DND-41 (cell line): ENCODE measurements around the gene SLC25A15.
A peak's percentile ranks its signal among the peaks of the same experiment; 100 is the strongest.
"Not testable (repeated sequence)": the region's sequence is repeated elsewhere in the genome, so short reads cannot be mapped to it uniquely, and the experiment has no call there.

Experiments
- ATAC-seq: fragments of 200-7000 bp; cut with Tn5 transposase; 3 replicates; pipeline ENCODE4 v1.9.1; 2021; ENCODE audit warnings: low read depth; ENCODE audit not compliant: insufficient read depth
- DNase-seq: peaks from one replicate; pipeline ENCODE4 v3.0.0-alpha.2; 2020
- H2AFZ ChIP-seq: 2 replicates; pipeline ENCODE4 v1.6.0; 2012; ENCODE audit warnings: low read depth, low read length
- H3K27ac ChIP-seq: 2 replicates; pipeline ENCODE4 v1.5.1; 2012; ENCODE audit warnings: low read length, inconsistent platforms
- H3K27me3 ChIP-seq: fragments of 200-600 bp; sonication (generic); 2 replicates; pipeline ENCODE4 v1.6.0; 2012; ENCODE audit warnings: low read length, mild to moderate bottlenecking, inconsistent platforms; ENCODE audit not compliant: insufficient read depth, poor library complexity
- H3K36me3 ChIP-seq: 2 replicates; pipeline ENCODE4 v1.5.1; 2012; ENCODE audit warnings: low read length, inconsistent platforms; ENCODE audit not compliant: insufficient read depth
- H3K4me1 ChIP-seq: 2 replicates; pipeline ENCODE4 v1.5.1; 2012; ENCODE audit warnings: mild to moderate bottlenecking, low read length; ENCODE audit not compliant: insufficient read depth
- H3K4me2 ChIP-seq: 2 replicates; pipeline ENCODE4 v1.6.0; 2012; ENCODE audit warnings: mild to moderate bottlenecking, moderate library complexity, low read length, inconsistent platforms; ENCODE audit not compliant: insufficient read depth
- H3K4me3 ChIP-seq, 2 experiments: fragments of 200-600 bp in 1 of 2; shearing (Covaris generic) in 1 of 2; 2 replicates each; pipeline ENCODE4 v1.5.1; 2012 to 2016; ENCODE audit warnings: inconsistent platforms in 2 of 2, low read length in 2 of 2, mild to moderate bottlenecking in 2 of 2, low read depth in 1 of 2, moderate library complexity in 1 of 2
- H3K79me2 ChIP-seq: 2 replicates; pipeline ENCODE4 v1.6.0; 2012; ENCODE audit warnings: low read length, inconsistent platforms; ENCODE audit not compliant: insufficient read depth
- H3K9ac ChIP-seq: 2 replicates; pipeline ENCODE4 v1.6.0; 2012; ENCODE audit warnings: low read depth, mild to moderate bottlenecking, inconsistent platforms, low read length, moderate library complexity
- H3K9me3 ChIP-seq: 2 replicates; pipeline ENCODE4 v1.5.1; 2012; ENCODE audit warnings: low read length, moderate library complexity, mild to moderate bottlenecking, inconsistent platforms; ENCODE audit not compliant: insufficient read depth, severe bottlenecking
- H4K20me1 ChIP-seq: 2 replicates; pipeline ENCODE4 v1.6.0; 2012; ENCODE audit warnings: low read length; ENCODE audit not compliant: insufficient read depth
- CTCF ChIP-seq: IDR thresholded peaks from 2 replicates; pipeline ENCODE4 v1.5.1; 2012; ENCODE audit warnings: borderline replicate concordance, low read length, moderate library complexity, mild to moderate bottlenecking; ENCODE audit not compliant: poor library complexity, severe bottlenecking; ENCODE audit errors: extremely low read depth
- EZH2 ChIP-seq: IDR thresholded peaks from 3 replicates; pipeline ENCODE4 v1.6.1; 2012; ENCODE audit warnings: borderline replicate concordance, low read depth, mild to moderate bottlenecking, moderate library complexity, low read length, inconsistent platforms; ENCODE audit not compliant: severe bottlenecking

The SLC25A15 gene

DNA sequence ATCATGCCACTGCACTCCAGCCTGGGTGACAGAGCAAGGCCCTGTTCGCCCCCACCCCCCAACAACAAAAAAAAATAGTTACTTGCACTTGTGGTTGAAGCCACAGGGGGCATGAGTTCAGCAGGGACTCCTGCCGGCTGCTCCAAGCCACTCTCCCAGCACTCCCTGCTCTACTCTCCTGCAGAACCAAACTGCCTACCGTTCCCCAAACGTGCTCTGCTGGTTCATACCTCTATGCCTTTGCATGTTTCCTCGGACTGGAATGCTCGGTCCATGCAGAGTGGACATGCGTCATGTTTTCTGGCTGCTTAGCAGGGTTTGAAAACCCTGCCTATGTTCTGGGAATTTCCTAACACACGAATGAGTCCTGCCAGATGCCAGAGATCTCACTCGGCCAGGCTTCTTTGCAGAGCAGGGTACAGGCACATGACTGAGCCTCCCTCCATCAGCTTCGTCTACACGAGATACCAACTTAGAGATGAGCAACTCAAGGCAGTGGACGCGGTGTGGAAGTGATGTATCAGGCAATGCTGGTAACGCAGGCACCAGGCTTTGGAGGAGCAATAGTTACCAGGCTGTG, 8.5 kb upstream of the SLC25A15 start:
- TF ChIP-seq CTCF: peak; percentile 24
- no peak for TF ChIP-seq EZH2
- no peak overlapping the region for H3K9ac ChIP-seq
- no peaks in the 10 kb centered on the region for H4K20me1 ChIP-seq
- DNase-seq (no peak), ATAC-seq (0 out of 3 replicates have a peak, but pooled peaks have one; percentile 18)
- H3K4me3 ChIP-seq: no peak overlapping the region
- peaks cover 22% of the 10 kb centered on the region for H3K4me1 ChIP-seq
- H2AFZ ChIP-seq: no peak overlapping the region
- H3K27me3 ChIP-seq: no peaks in the 10 kb centered on the region
- H3K79me2 ChIP-seq: no peaks in the 10 kb centered on the region
- H3K36me3 ChIP-seq: no peaks in the 10 kb centered on the region
- no peak overlapping the region for H3K27ac ChIP-seq
- no peaks in the 10 kb centered on the region for H3K9me3 ChIP-seq
- no peak overlapping the region for H3K4me2 ChIP-seq

DNA sequence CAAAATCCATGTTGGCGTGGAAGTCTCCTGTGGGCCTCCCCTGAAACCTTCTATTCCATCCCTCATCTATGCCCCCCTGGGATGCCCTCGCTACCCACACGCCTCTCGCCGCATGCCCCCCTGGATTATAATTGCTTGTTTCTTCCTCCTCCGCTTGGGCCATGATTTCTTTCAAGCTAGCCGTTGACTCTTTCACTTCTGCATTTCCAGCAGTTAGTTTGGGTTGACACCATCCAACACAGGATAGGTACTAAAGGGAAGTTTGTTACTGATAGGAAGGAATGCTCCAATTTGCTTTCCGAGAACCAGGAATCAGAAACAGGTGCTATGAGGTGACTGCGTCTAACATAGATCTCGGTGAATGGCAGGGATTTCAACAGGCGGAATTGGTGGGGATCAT, 7.7 kb upstream of the SLC25A15 start:
- Histone ChIP-seq H3K4me3 (no peak overlapping the region), H3K9me3 (no peaks in the 10 kb centered on the region), H4K20me1 (no peaks in the 10 kb centered on the region), H2AFZ (no peak overlapping the region), H3K4me2 (no peak overlapping the region), H3K36me3 (no peaks in the 10 kb centered on the region), H3K27ac (no peak overlapping the region), H3K79me2 (no peaks in the 10 kb centered on the region), H3K4me1 (peaks cover 14% of the 10 kb centered on the region), H3K27me3 (no peaks in the 10 kb centered on the region), H3K9ac (no peak overlapping the region)
- no peak for DNase-seq
- ATAC-seq: no peak
- TF ChIP-seq EZH2 (no peak), CTCF (no peak)

DNA sequence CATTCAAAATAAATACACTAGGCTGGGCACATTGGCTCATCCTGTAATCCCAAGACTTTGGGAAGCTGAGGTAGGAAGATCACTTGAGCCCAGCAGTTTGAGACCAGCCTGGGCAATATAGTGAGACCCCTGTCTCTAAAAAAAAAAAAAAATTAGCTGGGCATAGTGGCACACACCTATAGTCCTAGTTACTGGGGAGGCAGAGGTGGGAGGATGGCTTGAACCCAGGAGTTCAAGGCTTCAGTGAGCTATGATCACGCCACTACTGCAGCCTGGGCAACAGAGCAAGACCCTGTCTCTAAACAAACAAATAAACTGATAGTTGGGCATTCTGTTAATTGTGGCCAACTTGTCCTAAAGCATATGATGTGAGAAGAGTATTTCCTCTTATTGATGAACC, 6.4 kb upstream of the SLC25A15 start:
- H3K27me3 ChIP-seq, H3K4me2 ChIP-seq, H3K9ac ChIP-seq, H3K79me2 ChIP-seq, H3K27ac ChIP-seq, H3K4me1 ChIP-seq, ATAC-seq, DNase-seq, H2AFZ ChIP-seq, H3K36me3 ChIP-seq, H3K4me3 ChIP-seq, H4K20me1 ChIP-seq, H3K9me3 ChIP-seq: not testable (repeated sequence)

DNA sequence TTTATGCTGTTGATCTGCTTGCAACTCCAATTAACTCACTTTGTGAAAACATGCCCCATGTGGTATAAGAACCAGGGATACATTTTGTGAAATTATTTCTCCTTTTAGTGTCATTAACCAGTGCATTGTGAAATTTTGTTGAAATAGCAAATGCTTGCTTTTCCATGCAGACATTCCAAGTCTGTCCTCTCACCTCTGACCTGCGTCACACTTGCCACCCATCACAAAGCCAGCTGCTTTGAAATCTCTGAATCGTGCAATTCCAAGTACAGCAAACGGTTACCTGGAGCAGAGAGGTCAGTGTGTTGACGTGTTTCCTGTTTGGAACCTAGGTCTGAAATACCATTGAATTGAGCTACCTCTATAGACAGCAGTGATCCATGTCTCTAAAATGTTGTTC, 4.9 kb upstream of the SLC25A15 start:
- Histone ChIP-seq H3K9me3 (no peaks in the 10 kb centered on the region), H3K27me3 (no peaks in the 10 kb centered on the region), H2AFZ (no peak overlapping the region), H3K27ac (no peak overlapping the region), H3K4me3 (no peak overlapping the region), H3K79me2 (peaks cover 12% of the 10 kb centered on the region), H4K20me1 (no peaks in the 10 kb centered on the region), H3K9ac (no peak overlapping the region), H3K4me2 (no peak overlapping the region), H3K36me3 (no peaks in the 10 kb centered on the region), H3K4me1 (peaks cover 14% of the 10 kb centered on the region)
- DNase-seq (no peak), ATAC-seq (no peak)
- TF ChIP-seq CTCF (no peak), EZH2 (no peak)
